ENCODE measurements around the gene LIPC.

- TF ChIP-seq CTCF (conservative IDR thresholded peaks at IDR 0.05; ENCODE audit: low read depth, low read length) (no peak), POLR2A (IDR thresholded peaks at IDR 0.05; ENCODE audit: low read depth, low read length) (no peak), RAD21 (IDR thresholded peaks at IDR 0.05; ENCODE audit: low read length) (no peak), MXI1 (IDR thresholded peaks at IDR 0.05; ENCODE audit: borderline replicate concordance, low read depth, low read length) (no peak), ELK1 (IDR thresholded peaks at IDR 0.05; ENCODE audit: borderline replicate concordance, low read depth, low read length) (no peak), USF2 (IDR thresholded peaks at IDR 0.05; ENCODE audit: low read depth, low read length) (no peak), RFX5 (IDR thresholded peaks at IDR 0.05; ENCODE audit: low read depth, low read length) (no peak), MAFK (IDR thresholded peaks at IDR 0.05; ENCODE audit: low read depth, low read length) (no peak), RCOR1 (IDR thresholded peaks at IDR 0.05; ENCODE audit: insufficient replicate concordance, low read length) (no peak), FOS (IDR thresholded peaks at IDR 0.05; ENCODE audit: low read depth, low read length) (no peak), SMC3 (IDR thresholded peaks at IDR 0.05; ENCODE audit: low read depth, low read length) (no peak), CEBPB (IDR thresholded peaks at IDR 0.05; ENCODE audit: low read depth, low read length) (no peak), BHLHE40 (IDR thresholded peaks at IDR 0.05; ENCODE audit: low read depth, low read length) (no peak)
Measured at GRCh38 chr15:58590236-58590635, 158.4 kb downstream of the LIPC start.

Measured in IMR-90 (cell line).